NCI-H2107 (cell line): ENCODE measurements around the gene RBFOX1.

Experiments
- DNase-seq: peaks from one replicate; lab custom pipeline; 2025; lab: John Stamatoyannopoulos, UW

RBFOX1 gene

DNA sequence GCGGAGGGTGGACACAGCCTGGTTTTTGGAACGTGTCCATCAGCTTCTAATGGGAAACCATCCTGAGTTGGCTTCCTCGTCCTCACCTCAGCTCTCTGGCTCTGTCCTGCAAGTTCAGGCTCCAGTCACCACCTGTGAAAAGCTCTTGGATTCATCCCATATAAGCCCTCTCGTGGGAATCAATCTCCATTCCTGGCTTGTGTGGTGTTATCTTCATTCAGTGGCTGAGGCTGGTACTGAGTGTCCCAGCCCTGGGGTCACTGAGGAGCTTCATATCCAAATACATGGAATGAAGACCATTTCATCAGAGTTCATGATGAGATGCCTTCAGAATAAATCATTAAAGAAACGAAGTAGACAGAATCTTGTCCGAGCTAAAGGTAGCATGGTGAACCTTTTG lies 189.2 kb downstream of the RBFOX1 start:
- DNase-seq: no peak

DNA sequence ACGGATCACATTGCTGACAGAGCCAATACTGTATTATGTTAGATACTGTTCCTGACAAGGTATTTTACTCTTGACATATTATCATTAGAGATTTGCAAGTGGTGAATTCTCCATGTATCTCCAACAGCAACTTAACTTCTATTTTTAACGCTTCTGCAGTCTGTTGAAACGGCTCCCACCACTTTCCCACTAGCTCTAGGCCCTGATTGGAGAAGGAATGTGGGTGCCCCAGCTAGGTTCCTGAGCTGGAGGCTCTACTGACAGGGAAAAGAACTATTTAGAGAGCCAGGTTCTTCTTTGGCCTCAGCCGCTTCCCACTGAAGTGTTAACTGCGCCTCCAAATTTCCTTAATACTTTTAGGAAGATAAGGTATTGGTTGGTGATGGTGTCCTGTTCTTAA lies 191.8 kb downstream of the RBFOX1 start:
- DNase-seq: no peak

GRCh38 chr16:7526736-7527135 lies 194.1 kb downstream of the RBFOX1 start:
- no peak for DNase-seq

DNA sequence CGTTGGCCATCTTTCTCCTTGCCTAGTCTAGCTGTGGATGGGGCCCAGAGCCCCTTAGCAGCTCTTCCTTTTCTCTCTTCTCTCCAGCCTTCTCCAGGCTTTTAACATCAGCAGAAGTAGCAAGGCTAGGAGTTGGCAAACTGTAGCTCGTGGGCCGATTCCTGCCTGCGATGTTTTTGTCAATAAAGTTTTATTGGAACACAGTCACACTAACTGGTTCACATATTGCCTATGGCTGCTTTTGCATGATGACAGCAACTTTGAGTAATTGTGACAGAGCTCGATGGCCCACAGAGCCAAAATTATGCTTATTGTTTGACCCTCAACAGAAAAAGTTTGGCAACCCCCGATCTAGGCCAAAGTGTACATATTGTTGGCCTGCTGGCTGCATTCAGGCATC lies 199.9 kb downstream of the RBFOX1 start:
- DNase-seq: no peak

GRCh38 chr16:7534749-7535148 lies 202.1 kb downstream of the RBFOX1 start:
- no peak for DNase-seq

- DNase-seq: no peak
These were observed 208.4 kb downstream of the RBFOX1 start for GRCh38 chr16:7541026-7541425.

- no peak for DNase-seq
These were observed 212.6 kb downstream of the RBFOX1 start for GRCh38 chr16:7545251-7545650.

DNA sequence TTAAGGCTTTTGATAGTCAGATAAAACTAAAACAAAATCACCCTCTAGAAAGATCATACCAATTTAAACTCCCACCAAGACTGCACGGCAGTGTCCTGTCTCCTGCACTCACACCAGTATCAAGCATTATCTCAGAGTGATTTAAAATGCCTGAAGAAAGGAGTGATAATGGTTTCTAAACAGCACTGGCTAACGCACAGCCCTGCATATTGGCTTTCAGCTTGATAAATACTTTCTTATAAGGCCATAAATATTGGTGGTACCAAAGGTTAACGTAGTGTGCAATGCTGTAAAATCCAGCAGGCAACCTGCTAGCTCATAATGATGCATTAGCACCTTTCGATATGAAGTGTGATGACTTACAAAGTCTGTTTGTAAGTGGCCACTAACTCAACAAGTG lies 214.3 kb downstream of the RBFOX1 start:
- no peak for DNase-seq

GRCh38 chr16:7547736-7548135 lies 215.1 kb downstream of the RBFOX1 start:
- no peak for DNase-seq

GRCh38 chr16:7548796-7549318 lies 216.2 kb downstream of the RBFOX1 start:
- no peak for DNase-seq

DNA sequence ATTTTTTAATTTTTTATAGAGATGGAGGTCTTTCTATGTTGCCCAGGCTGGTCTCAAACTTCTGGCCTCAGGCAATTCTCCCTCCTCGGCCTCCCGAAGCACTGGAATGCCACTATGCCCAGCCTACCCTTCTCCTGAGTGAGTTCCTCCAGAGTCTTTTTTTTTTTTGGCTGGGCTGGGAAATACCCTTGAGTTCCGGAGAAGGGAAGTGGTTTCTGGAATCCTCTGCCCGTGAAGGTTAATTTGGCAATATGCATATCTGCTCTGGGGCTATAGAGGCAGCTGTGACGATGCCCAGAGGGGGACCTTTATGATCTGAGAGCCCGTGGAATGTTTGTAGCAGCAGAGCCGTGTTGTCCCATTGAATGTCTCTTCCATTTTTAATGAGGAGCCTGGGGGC lies 217.5 kb downstream of the RBFOX1 start:
- no peak for DNase-seq

GRCh38 chr16:7555459-7555858 lies 222.8 kb downstream of the RBFOX1 start:
- no peak for DNase-seq

GRCh38 chr16:7561908-7562405 lies 229.3 kb downstream of the RBFOX1 start:
- no peak for DNase-seq

DNA sequence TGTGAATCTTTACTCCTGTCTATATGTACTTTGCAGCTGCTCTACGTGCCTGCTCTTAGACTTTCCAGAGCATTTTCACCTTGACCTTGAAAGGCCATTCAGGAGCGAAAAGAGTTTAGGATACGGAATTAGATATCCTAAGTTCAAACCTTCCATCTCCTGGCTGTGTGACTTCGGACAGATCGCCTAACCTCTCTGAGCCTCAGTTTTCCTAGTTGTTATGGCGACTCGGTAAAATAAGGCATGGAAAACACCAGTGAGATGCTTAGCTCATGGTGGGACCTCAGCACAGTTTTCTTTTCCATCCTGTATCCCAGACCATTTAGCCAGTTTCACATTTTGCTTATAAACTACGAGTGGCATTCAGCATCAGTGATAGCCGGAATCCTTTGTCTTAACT lies 233.7 kb downstream of the RBFOX1 start:
- DNase-seq: no peak

- no peak for DNase-seq
These were observed 238.7 kb downstream of the RBFOX1 start for GRCh38 chr16:7571366-7571765.

DNA sequence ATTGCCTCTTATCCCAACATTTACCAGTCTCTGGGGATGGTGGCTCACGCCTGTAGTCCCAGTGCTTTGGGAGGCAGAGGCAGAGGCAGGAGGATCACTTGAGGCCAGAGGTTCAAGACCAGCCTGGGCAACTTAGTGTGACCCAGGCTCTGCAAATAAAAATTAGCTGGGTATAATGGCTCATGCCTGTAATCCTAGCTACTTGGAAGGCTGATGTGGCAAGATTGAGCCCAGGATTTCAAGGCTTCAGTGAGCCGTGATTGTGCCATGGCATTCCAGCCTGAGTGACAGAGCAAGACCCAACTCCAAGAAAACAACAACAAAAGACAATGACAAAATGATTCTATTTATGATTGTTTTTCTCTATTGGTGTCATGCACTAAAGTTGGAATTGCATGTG lies 244.9 kb downstream of the RBFOX1 start:
- no peak for DNase-seq

DNA sequence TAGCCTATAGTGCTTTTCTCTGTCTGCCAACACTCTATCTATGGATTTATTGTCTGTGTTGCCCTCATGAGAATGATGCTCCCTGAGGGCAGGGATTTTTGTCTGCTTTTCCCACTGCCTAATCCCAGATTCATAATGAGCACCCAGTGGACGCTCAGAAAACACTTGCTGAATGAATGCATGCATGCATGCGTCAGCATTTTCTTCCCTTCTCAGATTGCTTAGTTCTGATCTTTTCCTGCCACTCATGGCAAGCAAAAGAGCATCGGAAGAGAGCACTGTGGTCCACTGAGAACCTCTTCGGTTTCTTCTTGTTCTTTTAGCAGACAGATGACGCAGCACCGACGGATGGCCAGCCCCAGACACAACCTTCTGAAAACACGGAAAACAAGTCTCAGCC lies 246.8 kb downstream of the RBFOX1 start:
- DNase-seq: no peak

- DNase-seq: no peak
These were observed 248.5 kb downstream of the RBFOX1 start for GRCh38 chr16:7581175-7581574.

DNA sequence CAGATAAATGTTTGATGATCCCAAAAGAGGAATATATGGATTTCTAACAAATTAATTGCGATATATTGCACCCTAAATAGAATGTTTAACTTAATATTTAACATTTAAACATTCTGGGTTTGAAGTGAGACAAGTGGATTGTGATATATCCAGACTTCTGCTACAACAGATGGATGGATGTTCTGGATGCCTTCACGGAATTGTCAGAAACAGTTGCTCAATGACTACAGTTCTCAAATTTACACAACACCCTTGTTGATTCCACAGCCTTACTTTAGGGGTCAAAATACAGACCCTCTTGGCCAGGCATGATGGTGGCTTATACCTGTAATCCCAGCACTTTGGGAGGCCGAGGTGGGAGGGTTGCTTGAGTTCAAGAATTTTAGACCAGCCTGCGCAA lies 250.8 kb downstream of the RBFOX1 start:
- no peak for DNase-seq

- no peak for DNase-seq
These were observed 251.9 kb downstream of the RBFOX1 start for GRCh38 chr16:7584561-7584960.

GRCh38 chr16:7585705-7586104 lies 253.1 kb downstream of the RBFOX1 start:
- no peak for DNase-seq

DNA sequence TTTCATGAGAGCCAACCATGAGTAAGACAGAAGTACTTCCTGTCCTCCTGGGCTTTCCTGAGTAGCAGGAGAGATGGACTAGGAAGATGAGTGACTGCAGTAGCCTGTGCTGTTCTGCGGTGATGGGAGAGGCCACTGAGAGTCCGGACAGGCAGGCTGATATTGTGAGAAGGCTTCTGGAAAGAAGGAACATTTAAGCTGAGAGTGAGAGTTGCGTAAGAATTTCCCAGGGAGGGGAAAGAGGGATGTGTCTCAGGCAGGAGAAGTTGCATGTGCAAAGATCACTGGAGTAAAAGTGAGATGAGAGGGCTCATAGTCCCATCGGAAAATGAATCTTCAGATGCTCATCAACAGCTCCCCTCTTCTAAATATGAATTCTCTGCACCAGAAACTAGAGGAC lies 258.3 kb downstream of the RBFOX1 start:
- no peak for DNase-seq

DNA sequence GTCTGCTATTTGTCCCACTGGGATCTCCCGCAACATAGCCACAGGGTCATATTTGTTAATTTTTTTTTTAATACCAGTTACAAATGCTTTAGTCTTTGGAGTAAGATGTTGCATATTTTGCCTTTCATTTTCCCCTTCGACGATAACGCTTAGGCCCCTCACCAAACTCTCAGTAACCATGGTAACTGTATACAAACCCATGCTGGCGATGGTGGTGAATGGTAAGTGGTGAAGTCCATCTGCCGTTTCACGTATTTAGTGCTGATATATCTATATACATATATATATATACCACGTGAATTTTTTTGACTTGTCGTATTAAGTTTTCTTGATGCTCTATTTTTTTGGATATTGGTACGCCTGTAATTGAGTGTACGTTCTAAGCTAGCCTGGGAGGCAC lies 263.7 kb downstream of the RBFOX1 start:
- no peak for DNase-seq

GRCh38 chr16:7597677-7598076 lies 265.0 kb downstream of the RBFOX1 start:
- no peak for DNase-seq

DNA sequence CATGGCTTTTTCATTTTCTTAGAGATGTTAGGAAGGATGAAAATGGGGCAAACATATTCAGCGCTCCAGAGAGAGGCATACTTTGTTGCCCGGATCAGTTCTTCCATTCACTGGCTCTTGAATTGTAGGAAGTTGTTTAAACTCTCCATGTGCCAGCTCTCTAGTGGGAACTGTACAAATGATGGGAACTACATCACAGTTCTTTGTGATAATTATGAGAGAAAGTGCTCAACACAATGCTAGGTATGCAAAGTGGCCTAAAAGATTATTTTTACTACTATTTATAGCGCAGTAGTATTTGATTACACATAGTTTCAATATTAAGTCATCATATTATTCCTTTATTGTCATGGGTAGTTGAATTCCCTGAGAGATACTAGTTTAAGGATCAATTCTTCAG lies 268.5 kb downstream of the RBFOX1 start:
- no peak for DNase-seq
